IPS-15b (cell line): ENCODE measurements around the gene MIER2.

Experiments
- H3K27me3 ChIP-seq: one replicate; pipeline ENCODE4 v1.6.1; 2013; ENCODE audit warnings: low read length; ENCODE audit not compliant: control insufficient read depth, insufficient read depth
- H3K36me3 ChIP-seq: one replicate; pipeline ENCODE4 v1.6.1; 2013; ENCODE audit warnings: low read length; ENCODE audit not compliant: control insufficient read depth, insufficient read depth
- H3K4me1 ChIP-seq: one replicate; pipeline ENCODE4 v1.6.1; 2013; ENCODE audit warnings: mild to moderate bottlenecking, low read length; ENCODE audit not compliant: control insufficient read depth, insufficient read depth
- H3K4me3 ChIP-seq: one replicate; pipeline ENCODE4 v1.5.1; 2013; ENCODE audit warnings: low read depth, low read length
- H3K9ac ChIP-seq: one replicate; pipeline ENCODE4 v1.6.1; 2013; ENCODE audit warnings: low read depth, mild to moderate bottlenecking, low read length
- H3K9me3 ChIP-seq: one replicate; pipeline ENCODE4 v1.6.1; 2013; ENCODE audit warnings: mild to moderate bottlenecking, low read length; ENCODE audit not compliant: control insufficient read depth, insufficient read depth

Gene MIER2

DNA sequence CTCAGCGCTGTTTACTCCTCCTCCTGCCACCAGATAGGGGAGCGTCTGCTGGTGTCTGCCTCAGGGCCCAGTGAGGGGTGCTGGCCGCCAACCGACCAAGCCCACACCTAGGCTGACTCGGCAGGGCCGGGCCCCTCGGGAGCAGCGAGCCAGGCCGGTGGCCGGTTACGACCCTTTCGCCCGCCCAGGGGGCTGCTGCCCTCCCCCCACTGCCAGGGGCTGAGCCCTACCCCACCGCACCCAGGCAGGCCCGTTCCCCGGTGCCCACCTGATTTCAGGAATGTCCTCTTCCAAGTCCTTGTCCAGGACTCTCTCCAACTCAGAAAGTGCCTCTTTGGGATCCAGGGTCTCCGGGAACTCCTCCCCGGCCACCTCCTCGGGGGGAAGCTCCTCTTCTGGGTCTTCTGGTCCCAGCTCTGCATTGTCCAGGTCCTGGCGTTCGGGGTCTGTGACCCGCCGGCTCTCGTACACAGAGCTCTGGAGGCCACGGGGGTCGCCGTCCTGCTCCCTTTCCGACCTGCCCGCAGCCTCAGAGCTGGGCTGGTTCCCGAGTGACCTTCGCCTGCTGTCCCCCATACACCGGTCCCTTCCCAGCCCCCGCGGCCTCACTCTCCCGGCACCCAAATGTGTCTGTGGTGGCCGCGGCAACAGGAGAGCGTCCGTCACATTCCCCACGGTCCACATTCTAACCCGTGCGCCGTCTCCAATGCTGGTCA is 31.0 kb upstream of the MIER2 start:
- H3K36me3 ChIP-seq = no peaks in the 10 kb centered on the region
- H3K27me3 ChIP-seq = no peaks in the 10 kb centered on the region

DNA sequence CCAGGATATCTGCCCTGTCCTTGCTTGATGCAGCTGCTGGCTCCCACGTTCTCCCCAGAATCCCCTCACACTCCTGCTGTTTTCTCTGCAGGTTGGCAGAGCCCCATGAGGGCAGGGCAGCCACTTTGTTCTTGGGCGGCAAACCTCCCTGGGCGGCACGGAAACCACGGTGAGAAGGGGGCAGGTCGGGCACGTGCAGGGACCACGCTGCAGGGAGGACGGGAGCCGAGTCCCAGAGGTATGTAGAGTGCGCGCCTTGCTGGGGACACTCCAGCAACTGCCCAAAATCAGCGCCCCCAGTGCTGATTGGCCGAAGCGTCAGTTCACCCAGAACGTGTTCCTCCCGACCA is 30.3 kb upstream of the MIER2 start:
- Histone ChIP-seq H3K4me3 (no peak overlapping the region), H3K9me3 (no peaks in the 10 kb centered on the region), H3K9ac (no peak overlapping the region), H3K4me1 (no peaks in the 10 kb centered on the region), H3K36me3 (no peaks in the 10 kb centered on the region), H3K27me3 (no peaks in the 10 kb centered on the region)

More for the DNA sequence above, 31.0 kb upstream of the MIER2 start:
- no peak overlapping the region for H3K9ac ChIP-seq
- no peaks in the 10 kb centered on the region for H3K4me1 ChIP-seq
- no peak overlapping the region for H3K4me3 ChIP-seq
- H3K9me3 ChIP-seq = no peaks in the 10 kb centered on the region

DNA sequence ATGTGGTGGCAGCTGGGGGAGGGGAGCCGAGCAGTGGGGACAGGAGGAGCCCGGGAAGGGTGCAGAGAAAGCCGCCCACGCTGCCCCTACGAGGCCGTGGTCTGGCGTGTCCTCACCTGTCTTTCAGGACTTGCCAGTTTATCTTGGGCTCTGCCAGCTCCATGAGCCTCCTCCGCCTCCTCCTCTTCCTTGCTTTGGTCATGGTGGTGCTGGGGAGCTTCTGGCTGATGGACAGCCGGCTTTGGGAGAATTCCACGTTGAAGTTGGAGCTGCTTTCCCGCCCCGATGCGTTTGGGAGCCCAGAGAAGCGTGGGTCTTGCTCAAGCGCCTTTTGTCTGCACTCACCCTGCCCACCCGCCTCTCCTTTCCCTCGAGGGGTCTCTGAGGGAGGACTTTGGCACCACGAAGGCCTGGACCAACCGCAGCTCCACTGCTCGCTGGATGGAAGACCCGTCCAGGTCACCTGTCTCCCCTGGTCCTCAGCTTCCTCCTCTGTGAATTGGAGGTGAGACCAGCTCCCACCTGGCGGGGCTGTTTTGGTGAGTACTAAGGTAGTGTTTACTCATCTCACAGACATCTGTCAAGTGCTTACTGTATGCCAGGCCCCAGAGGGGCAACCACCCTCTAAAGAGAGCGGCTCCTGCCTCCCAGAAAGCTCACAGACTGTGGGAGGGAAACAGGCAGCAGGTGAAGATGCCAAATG is 29.7 kb upstream of the MIER2 start:
- no peaks in the 10 kb centered on the region for H3K27me3 ChIP-seq
- H3K4me1 ChIP-seq = no peaks in the 10 kb centered on the region
- no peak overlapping the region for H3K4me3 ChIP-seq
- no peaks in the 10 kb centered on the region for H3K9me3 ChIP-seq
- no peak overlapping the region for H3K9ac ChIP-seq
- no peaks in the 10 kb centered on the region for H3K36me3 ChIP-seq

GRCh38 chr19:373391-374182 is 29.0 kb upstream of the MIER2 start:
- no peak overlapping the region for H3K4me3 ChIP-seq
- H3K4me1 ChIP-seq = no peaks in the 10 kb centered on the region
- no peaks in the 10 kb centered on the region for H3K36me3 ChIP-seq
- H3K9me3 ChIP-seq = no peaks in the 10 kb centered on the region
- no peaks in the 10 kb centered on the region for H3K27me3 ChIP-seq
- no peak overlapping the region for H3K9ac ChIP-seq

DNA sequence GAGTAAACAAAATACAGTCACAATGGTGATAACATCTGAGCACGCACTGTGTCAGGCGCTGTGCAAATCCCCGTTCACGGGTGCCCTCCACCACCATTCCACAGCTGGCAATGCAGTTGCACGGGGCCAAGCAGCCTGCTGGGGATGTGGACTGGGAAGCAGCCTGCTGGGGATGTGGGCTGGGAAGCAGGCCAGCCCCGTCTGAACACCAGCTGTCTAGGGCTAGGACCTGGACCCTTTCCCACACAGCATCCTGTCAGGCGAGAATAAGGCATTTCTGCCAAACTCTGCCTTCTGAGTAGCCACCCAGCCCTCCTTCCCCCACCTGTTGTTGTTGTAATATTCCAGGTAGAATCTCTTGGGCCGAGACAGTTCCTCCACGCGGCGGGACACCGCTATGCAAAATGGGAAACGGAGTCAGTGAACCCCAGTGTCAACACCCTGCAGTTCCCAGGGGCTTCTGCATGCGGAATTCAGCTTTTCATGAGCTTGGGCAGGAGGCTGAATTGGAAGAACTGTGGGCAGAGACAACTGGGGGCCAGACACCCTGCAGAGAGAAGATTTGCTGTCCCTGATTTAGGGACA is 27.8 kb upstream of the MIER2 start:
- H3K36me3 ChIP-seq = no peaks in the 10 kb centered on the region
- no peaks in the 10 kb centered on the region for H3K27me3 ChIP-seq
- H3K4me3 ChIP-seq = no peak overlapping the region
- no peaks in the 10 kb centered on the region for H3K9me3 ChIP-seq
- H3K9ac ChIP-seq = no peak overlapping the region
- no peaks in the 10 kb centered on the region for H3K4me1 ChIP-seq

DNA sequence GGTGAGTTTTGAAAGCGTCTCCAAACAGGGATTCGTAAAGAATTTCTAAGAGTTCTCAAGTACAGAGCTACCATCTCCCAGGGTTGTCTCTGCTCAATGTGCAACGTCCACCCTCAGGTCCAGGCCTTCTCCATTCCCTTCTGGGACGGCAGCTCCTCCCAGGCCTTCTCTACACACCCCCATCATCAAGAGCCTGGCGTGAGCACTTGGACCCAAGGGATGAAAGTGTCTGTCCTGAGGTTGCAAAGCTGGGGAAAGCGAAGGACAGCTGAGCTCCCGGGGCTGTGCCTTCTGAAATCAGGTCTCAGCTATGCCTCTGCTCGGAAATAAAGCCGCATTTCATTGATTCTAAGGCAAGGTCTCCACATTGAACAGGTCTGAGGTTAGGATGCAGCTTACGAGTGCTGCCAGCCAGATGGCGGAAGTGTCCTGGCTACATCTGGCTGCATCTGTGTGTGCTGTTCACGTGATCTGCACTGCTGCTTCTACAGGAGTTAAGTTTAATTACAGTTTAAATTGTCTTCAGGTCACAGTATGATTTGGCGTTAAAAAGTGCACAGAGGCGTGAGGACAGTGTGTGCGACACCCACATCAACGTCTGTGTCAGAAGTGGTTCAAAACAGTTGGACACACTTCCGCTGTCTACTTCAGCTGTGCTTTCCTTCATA is 27.0 kb upstream of the MIER2 start:
- Histone ChIP-seq H3K9ac (no peak overlapping the region), H3K4me3 (no peak overlapping the region), H3K9me3 (no peaks in the 10 kb centered on the region), H3K36me3 (no peaks in the 10 kb centered on the region), H3K4me1 (no peaks in the 10 kb centered on the region), H3K27me3 (no peaks in the 10 kb centered on the region)

- H3K27me3 ChIP-seq = no peaks in the 10 kb centered on the region
- no peak overlapping the region for H3K9ac ChIP-seq
- no peaks in the 10 kb centered on the region for H3K4me1 ChIP-seq
- H3K9me3 ChIP-seq = no peaks in the 10 kb centered on the region
- H3K4me3 ChIP-seq = no peak overlapping the region
- H3K36me3 ChIP-seq = no peaks in the 10 kb centered on the region
Observed at GRCh38 chr19:370641-371330, 26.2 kb upstream of the MIER2 start.

DNA sequence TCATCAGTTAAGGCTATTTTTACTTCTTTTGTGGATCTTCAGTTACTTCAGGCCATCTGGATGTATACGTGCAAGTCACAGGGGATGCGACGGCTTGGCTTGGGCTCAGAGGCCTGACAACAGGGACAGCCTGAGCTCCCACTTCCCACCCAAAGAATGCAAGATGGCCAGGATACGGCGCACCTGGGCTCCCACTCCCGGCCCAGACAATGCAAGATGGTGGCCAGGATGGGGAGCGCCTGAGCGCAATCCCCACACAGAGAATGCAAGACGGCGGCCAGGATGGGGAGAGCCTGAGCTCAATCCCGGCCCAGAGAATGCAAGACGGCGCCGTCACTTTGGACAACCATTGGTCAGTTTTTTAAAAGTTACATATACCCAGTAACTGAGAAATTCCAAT is 25.3 kb upstream of the MIER2 start:
- no peaks in the 10 kb centered on the region for H3K36me3 ChIP-seq
- no peaks in the 10 kb centered on the region for H3K9me3 ChIP-seq
- no peaks in the 10 kb centered on the region for H3K27me3 ChIP-seq
- H3K4me1 ChIP-seq = no peaks in the 10 kb centered on the region
- H3K4me3 ChIP-seq = no peak overlapping the region
- H3K9ac ChIP-seq = no peak overlapping the region

- H3K4me3 ChIP-seq = no peak overlapping the region
- H3K36me3 ChIP-seq = no peaks in the 10 kb centered on the region
Observed at GRCh38 chr19:369256-369655, 24.7 kb upstream of the MIER2 start.

GRCh38 chr19:368630-369024 is 24.0 kb upstream of the MIER2 start:
- H3K4me1 ChIP-seq = no peaks in the 10 kb centered on the region
- H3K4me3 ChIP-seq = no peak overlapping the region
- H3K9me3 ChIP-seq = no peaks in the 10 kb centered on the region

More at GRCh38 chr19:369256-369655, 24.7 kb upstream of the MIER2 start:
- H3K27me3 ChIP-seq = no peaks in the 10 kb centered on the region
- H3K9ac ChIP-seq = no peak overlapping the region
- no peaks in the 10 kb centered on the region for H3K9me3 ChIP-seq
- no peaks in the 10 kb centered on the region for H3K4me1 ChIP-seq

More at GRCh38 chr19:368630-369024, 24.0 kb upstream of the MIER2 start:
- Histone ChIP-seq H3K9ac (no peak overlapping the region), H3K36me3 (no peaks in the 10 kb centered on the region), H3K27me3 (no peaks in the 10 kb centered on the region)
